Suprapubic skin (tissue), 3 donors: ENCODE data around the gene NEXN.

Source experiments
- CTCF ChIP-seq, 2 donors: fragments of 200-600 bp in 1 of 2; fragments of 450-650 bp in 1 of 2; sonication (generic) in 1 of 2; IDR thresholded peaks; one replicate each; pipeline ENCODE4 v1.5.1; 2016 to 2019; ENCODE audit warnings: antibody characterized with exemption in 2 of 2, mild to moderate bottlenecking in 1 of 2, moderate library complexity in 1 of 2
- EP300 ChIP-seq: sonication (generic); formaldehyde crosslinking; IDR thresholded peaks from one replicate; pipeline ENCODE4 v1.6.1; 2017; ENCODE audit warnings: antibody characterized with exemption

- TF ChIP-seq CTCF (IDR thresholded peaks at IDR 0.05): no peak
- TF ChIP-seq EP300: no peak
Observed at GRCh38 chr1:77977989-77978292, 89.5 kb downstream of the NEXN start.
